HG03066 (cell line): ENCODE measurements around the gene THAP2.
A peak's percentile ranks its signal among the peaks of the same experiment; 100 is the strongest.

Experiments
- ATAC-seq: cut with Tn5 transposase; IDR thresholded peaks from one replicate; pipeline ENCODE4 v1.9.1; 2021; ENCODE audit warnings: low read depth; ENCODE audit not compliant: unreplicated experiment

Gene THAP2

GRCh38 chr12:71663561-71664410 is at the start of gene THAP2, which contains the start of gene ZFC3H1:
Gene THAP2, plus strand, starts transcription at chr12:71664301. Its CDS starts 209 bp downstream, at chr12:71664510.
Gene ZFC3H1, minus strand, starts transcription at chr12:71663848. Its CDS starts 238 bp downstream, at chr12:71663610.
- ATAC-seq, result peak; percentile 92

GRCh38 chr12:71621938-71622337 is 42.2 kb upstream of the THAP2 start:
- ATAC-seq, result no peak

GRCh38 chr12:71625476-71625875 is 38.6 kb upstream of the THAP2 start:
- no peak for ATAC-seq

- peak; percentile 77 for ATAC-seq
Measured at GRCh38 chr12:71626098-71626497, 38.0 kb upstream of the THAP2 start.

GRCh38 chr12:71626768-71627167 is 37.3 kb upstream of the THAP2 start:
- ATAC-seq, result no peak

GRCh38 chr12:71627438-71628002 is 36.6 kb upstream of the THAP2 start:
- ATAC-seq, result no peak

GRCh38 chr12:71636704-71637115 is 27.4 kb upstream of the THAP2 start:
- no peak for ATAC-seq

- ATAC-seq, result no peak
Measured at GRCh38 chr12:71638499-71638898, 25.6 kb upstream of the THAP2 start.

- no peak for ATAC-seq
Measured at GRCh38 chr12:71639341-71639760, 24.8 kb upstream of the THAP2 start.

- no peak for ATAC-seq
Measured at GRCh38 chr12:71640316-71640715, 23.8 kb upstream of the THAP2 start.

GRCh38 chr12:71641390-71641789 is 22.7 kb upstream of the THAP2 start:
- no peak for ATAC-seq

GRCh38 chr12:71642264-71642663 is 21.8 kb upstream of the THAP2 start:
- ATAC-seq, result no peak

GRCh38 chr12:71645268-71645667 is 18.8 kb upstream of the THAP2 start:
- no peak for ATAC-seq

GRCh38 chr12:71646512-71646911 is 17.6 kb upstream of the THAP2 start:
- no peak for ATAC-seq

GRCh38 chr12:71648537-71648936 is 15.6 kb upstream of the THAP2 start:
- ATAC-seq, result no peak

GRCh38 chr12:71649401-71649800 is 14.7 kb upstream of the THAP2 start:
- no peak for ATAC-seq

- ATAC-seq, result no peak
Measured at GRCh38 chr12:71652656-71653055, 11.4 kb upstream of the THAP2 start.

- no peak for ATAC-seq
Measured at GRCh38 chr12:71653137-71653536, 11.0 kb upstream of the THAP2 start.

- ATAC-seq, result no peak
Measured at GRCh38 chr12:71654200-71654599, 9.9 kb upstream of the THAP2 start.

GRCh38 chr12:71655495-71655894 is 8.6 kb upstream of the THAP2 start:
- no peak for ATAC-seq

GRCh38 chr12:71655907-71656306 is 8.2 kb upstream of the THAP2 start:
- no peak for ATAC-seq

- ATAC-seq, result no peak
Measured at GRCh38 chr12:71656740-71657139, 7.4 kb upstream of the THAP2 start.
